ENCODE measurements around the gene LRRC4C. TPM values are rescaled to one million over a fixed set of nuclear protein-coding genes. Genes with fewer than 3 reads are reported as not detected.

Gene LRRC4C
- total RNA-seq, 1 donor from 2014 or later, result not detected

- no peak for DNase-seq (ENCODE audit: low read depth in 2 of 2)
Observed at GRCh38 chr11:40388097-40388818, 1071.2 kb downstream of the LRRC4C start.

- DNase-seq (ENCODE audit: low read depth in 2 of 2), result no peak
Observed at GRCh38 chr11:40387240-40387980, 1072.0 kb downstream of the LRRC4C start.

- DNase-seq (ENCODE audit: low read depth in 2 of 2), result no peak
Observed at GRCh38 chr11:40384991-40385390, 1074.5 kb downstream of the LRRC4C start.

- DNase-seq (ENCODE audit: low read depth in 2 of 2), result no peak
Observed at GRCh38 chr11:40381481-40381880, 1078.0 kb downstream of the LRRC4C start.

GRCh38 chr11:40380835-40381234, 1078.6 kb downstream of the LRRC4C start:
- DNase-seq (ENCODE audit: low read depth in 2 of 2), result no peak

- DNase-seq (ENCODE audit: low read depth in 2 of 2), result no peak
Observed at GRCh38 chr11:40376331-40376730, 1083.1 kb downstream of the LRRC4C start.

GRCh38 chr11:40370821-40371616, 1088.4 kb downstream of the LRRC4C start:
- DNase-seq (ENCODE audit: low read depth in 2 of 2), result no peak

GRCh38 chr11:40360206-40360798, 1099.2 kb downstream of the LRRC4C start:
- no peak for DNase-seq (ENCODE audit: low read depth in 2 of 2)

- DNase-seq (ENCODE audit: low read depth in 2 of 2), result no peak
Observed at GRCh38 chr11:40354121-40354520, 1105.3 kb downstream of the LRRC4C start.

- DNase-seq (ENCODE audit: low read depth in 2 of 2), result no peak
Observed at GRCh38 chr11:40340911-40341310, 1118.5 kb downstream of the LRRC4C start.

- DNase-seq (ENCODE audit: low read depth in 2 of 2), result peak in 1 of 2 donors; percentile 77
Observed at GRCh38 chr11:40338739-40339138, 1120.7 kb downstream of the LRRC4C start.

- no peak for DNase-seq (ENCODE audit: low read depth in 2 of 2)
Observed at GRCh38 chr11:40338062-40338461, 1121.4 kb downstream of the LRRC4C start.

GRCh38 chr11:40337118-40337517, 1122.3 kb downstream of the LRRC4C start:
- DNase-seq (ENCODE audit: low read depth in 2 of 2), result peak in 1 of 2 donors; percentile 46

- peak; percentile 74 to 97 for DNase-seq (ENCODE audit: low read depth in 2 of 2)
Observed at GRCh38 chr11:40328890-40329614, 1130.4 kb downstream of the LRRC4C start.

GRCh38 chr11:40323241-40323640, 1136.2 kb downstream of the LRRC4C start:
- no peak for DNase-seq (ENCODE audit: low read depth in 2 of 2)

- DNase-seq (ENCODE audit: low read depth in 2 of 2), result no peak
Observed at GRCh38 chr11:40321537-40321936, 1137.9 kb downstream of the LRRC4C start.

- DNase-seq (ENCODE audit: low read depth in 2 of 2), result no peak
Observed at GRCh38 chr11:40316171-40316570, 1143.3 kb downstream of the LRRC4C start.

- no peak for DNase-seq (ENCODE audit: low read depth in 2 of 2)
Observed at GRCh38 chr11:40315122-40315521, 1144.3 kb downstream of the LRRC4C start.

- DNase-seq (ENCODE audit: low read depth in 2 of 2), result peak in 1 of 2 donors; percentile 24
Observed at GRCh38 chr11:40314327-40314726, 1145.1 kb downstream of the LRRC4C start.

GRCh38 chr11:40306938-40307548, 1152.4 kb downstream of the LRRC4C start:
- peak; percentile 21 to 64 for DNase-seq (ENCODE audit: low read depth in 2 of 2)

GRCh38 chr11:40302669-40303068, 1156.8 kb downstream of the LRRC4C start:
- DNase-seq (ENCODE audit: low read depth in 2 of 2), result peak in 1 of 2 donors; percentile 34
